NOMO-1 (cell line): ENCODE data around the gene CPM.
"Not testable (repeated sequence)": the region's sequence is repeated elsewhere in the genome, so short reads cannot be mapped to it uniquely, and the experiment has no call there.

Experiments
- DNase-seq, 2 experiments: peaks; one replicate each; lab custom pipeline; 2025; ENCODE audit not compliant: unreplicated experiment in 2 of 2; lab: John Stamatoyannopoulos, UW

Gene CPM

GRCh38 chr12:68809190-68810026, 123.6 kb downstream of the CPM start:
- no peak for DNase-seq

GRCh38 chr12:68808388-68809189, 124.4 kb downstream of the CPM start:
- peak; percentile 78 to 95 for DNase-seq

GRCh38 chr12:68807576-68808387, 125.2 kb downstream of the CPM start, which contains the start of gene MDM2:
MDM2 (plus strand) TSS chr12:68808177; CDS start chr12:68808478, 301 bp downstream.
- peak; percentile 92 to 97 for DNase-seq

- DNase-seq = not testable (repeated sequence)
These were observed 125.7 kb downstream of the CPM start for GRCh38 chr12:68807274-68807575.

GRCh38 chr12:68806488-68807237, 126.3 kb downstream of the CPM start:
- peak; percentile 8 to 23 for DNase-seq

GRCh38 chr12:68805592-68806120, 127.3 kb downstream of the CPM start:
- no peak for DNase-seq

GRCh38 chr12:68804657-68805591, 128.0 kb downstream of the CPM start:
- DNase-seq = no peak

- no peak for DNase-seq
These were observed 128.9 kb downstream of the CPM start for GRCh38 chr12:68803948-68804656.

- DNase-seq = not testable (repeated sequence)
These were observed 129.9 kb downstream of the CPM start for GRCh38 chr12:68802911-68803651.

GRCh38 chr12:68802372-68802745, 130.6 kb downstream of the CPM start:
- DNase-seq = not testable (repeated sequence)
